ENCODE results near the gene RSL1D1.
"Not testable (repeated sequence)": the region's sequence is repeated elsewhere in the genome, so short reads cannot be mapped to it uniquely, and the experiment has no call there.

RSL1D1 gene

GRCh38 chr16:11843206-11843605, 8.1 kb downstream of the RSL1D1 start:
- DNase-seq = no peak

GRCh38 chr16:11841026-11841425, 10.3 kb downstream of the RSL1D1 start:
- no peak for DNase-seq

GRCh38 chr16:11836650-11837244, 14.6 kb downstream of the RSL1D1 start:
- no peak for DNase-seq

- no peak for DNase-seq
Observed at GRCh38 chr16:11835891-11836649, 15.3 kb downstream of the RSL1D1 start.

GRCh38 chr16:11835309-11835708, 16.0 kb downstream of the RSL1D1 start:
- DNase-seq = no peak

- DNase-seq = no peak
Observed at GRCh38 chr16:11833951-11834695, 17.2 kb downstream of the RSL1D1 start.

GRCh38 chr16:11828696-11829095, 22.6 kb downstream of the RSL1D1 start:
- DNase-seq = no peak

- not testable (repeated sequence) for DNase-seq
Observed at GRCh38 chr16:11825520-11826165, 25.7 kb downstream of the RSL1D1 start.

GRCh38 chr16:11824362-11824761, 27.0 kb downstream of the RSL1D1 start:
- DNase-seq = no peak

GRCh38 chr16:11823645-11824044, 27.7 kb downstream of the RSL1D1 start:
- not testable (repeated sequence) for DNase-seq

GRCh38 chr16:11819798-11820197, 31.5 kb downstream of the RSL1D1 start:
- DNase-seq = no peak

- DNase-seq = not testable (repeated sequence)
Observed at GRCh38 chr16:11818970-11819369, 32.4 kb downstream of the RSL1D1 start.

- DNase-seq = no peak
Observed at GRCh38 chr16:11816123-11816522, 35.2 kb downstream of the RSL1D1 start.

GRCh38 chr16:11814800-11815199, 36.5 kb downstream of the RSL1D1 start:
- not testable (repeated sequence) for DNase-seq

- DNase-seq = no peak
Observed at GRCh38 chr16:11806721-11807120, 44.6 kb downstream of the RSL1D1 start.

GRCh38 chr16:11805556-11805955, 45.8 kb downstream of the RSL1D1 start:
- no peak for DNase-seq

GRCh38 chr16:11801481-11802021, 49.8 kb downstream of the RSL1D1 start:
- DNase-seq = no peak

- DNase-seq = no peak
Observed at GRCh38 chr16:11800382-11800718, 51.0 kb downstream of the RSL1D1 start.

- no peak for DNase-seq
Observed at GRCh38 chr16:11799509-11800381, 51.6 kb downstream of the RSL1D1 start.

- no peak for DNase-seq
Observed at GRCh38 chr16:11799017-11799381, 52.3 kb downstream of the RSL1D1 start.

- DNase-seq = no peak
Observed at GRCh38 chr16:11797957-11798299, 53.4 kb downstream of the RSL1D1 start.
